Activated B cell treated with CpG ODN at 0.5 μM for 24 hours (primary cell): Measurements from ENCODE around the gene LIPK. TPM values are rescaled to one million over a fixed set of nuclear protein-coding genes. Genes with fewer than 3 reads are reported as not detected.

Experiments used
- ATAC-seq: fragments of 200-7000 bp; cut with Tn5 transposase; one replicate; pipeline ENCODE4 v1.10.0; 2021; ENCODE audit warnings: low read depth, mild to moderate bottlenecking, moderate library complexity
- CTCF ChIA-PET: fragments of 350-600 bp; sonication (Branson Sonifier 250); formaldehyde crosslinking; loops from one replicate; lab custom pipeline; 2021; ENCODE audit warnings: antibody characterized with exemption; lab: Charles Lee
- POLR2A ChIA-PET: fragments of 350-600 bp; sonication (Branson Sonifier 250); formaldehyde crosslinking; loops from one replicate; lab custom pipeline; 2021; ENCODE audit warnings: antibody characterized with exemption; lab: Charles Lee
- DNase-seq: peaks from one replicate; pipeline ENCODE4 v3.0.0; 2022
- H3K27ac Mint-ChIP-seq: one replicate; pipeline ENCODE4 v1.8.0; 2020; ENCODE audit warnings: mixed read lengths
- H3K27me3 Mint-ChIP-seq: one replicate; pipeline ENCODE4 v1.8.0; 2021; ENCODE audit warnings: mixed read lengths
- H3K36me3 Mint-ChIP-seq: one replicate; pipeline ENCODE4 v1.8.0; 2021; ENCODE audit warnings: low read depth, mixed read lengths
- H3K4me1 Mint-ChIP-seq: one replicate; pipeline ENCODE4 v1.8.0; 2021; ENCODE audit warnings: mixed read lengths
- H3K4me3 Mint-ChIP-seq: one replicate; pipeline ENCODE4 v1.8.0; 2020; ENCODE audit warnings: mild to moderate bottlenecking, mixed read lengths
- H3K9me3 Mint-ChIP-seq: one replicate; pipeline ENCODE4 v1.8.0; 2020; ENCODE audit warnings: mixed read lengths
- intact Hi-C: fragments of 100-400 bp; cut with micrococcal nuclease; formaldehyde crosslinking; loops from one replicate; pipeline ENCODE4 v1.15.1; 2024
- total RNA-seq: library from RNA; stranded (reverse); gene quantifications from 2 replicates; pipeline ENCODE4 v1.2.3, GENCODE V29; 2022
- TF ChIP-seq, protein P1 (sequence below): fragments of 200-600 bp; IDR thresholded peaks from one replicate; pipeline ENCODE4 v1.8.0; 2022; ENCODE audit warnings: antibody characterized with exemption, mild to moderate bottlenecking

LIPK gene
- total RNA-seq, 1 donor from 2014 or later, result not detected

GRCh38 chr10:88676283-88677060 is 29.6 kb upstream of the LIPK start:
- no peak overlapping the region for H3K4me3 Mint-ChIP-seq
- ATAC-seq, result no peak
- H3K27ac Mint-ChIP-seq, result no peak overlapping the region
- no peak for DNase-seq
- no peaks in the 10 kb centered on the region for H3K27me3 Mint-ChIP-seq
- POLR2A ChIA-PET, result no interaction called here
- CTCF ChIA-PET, result interaction anchor here (1.2 kb wide), 1 partner anchor 9 kb away, joined by 4 read pairs; no protein-coding TSS in a partner anchor
- H3K9me3 Mint-ChIP-seq, result no peaks in the 10 kb centered on the region
- intact Hi-C loops, result no loop called here
- H3K36me3 Mint-ChIP-seq, result no peaks in the 10 kb centered on the region
- TF ChIP-seq, protein P1, sequence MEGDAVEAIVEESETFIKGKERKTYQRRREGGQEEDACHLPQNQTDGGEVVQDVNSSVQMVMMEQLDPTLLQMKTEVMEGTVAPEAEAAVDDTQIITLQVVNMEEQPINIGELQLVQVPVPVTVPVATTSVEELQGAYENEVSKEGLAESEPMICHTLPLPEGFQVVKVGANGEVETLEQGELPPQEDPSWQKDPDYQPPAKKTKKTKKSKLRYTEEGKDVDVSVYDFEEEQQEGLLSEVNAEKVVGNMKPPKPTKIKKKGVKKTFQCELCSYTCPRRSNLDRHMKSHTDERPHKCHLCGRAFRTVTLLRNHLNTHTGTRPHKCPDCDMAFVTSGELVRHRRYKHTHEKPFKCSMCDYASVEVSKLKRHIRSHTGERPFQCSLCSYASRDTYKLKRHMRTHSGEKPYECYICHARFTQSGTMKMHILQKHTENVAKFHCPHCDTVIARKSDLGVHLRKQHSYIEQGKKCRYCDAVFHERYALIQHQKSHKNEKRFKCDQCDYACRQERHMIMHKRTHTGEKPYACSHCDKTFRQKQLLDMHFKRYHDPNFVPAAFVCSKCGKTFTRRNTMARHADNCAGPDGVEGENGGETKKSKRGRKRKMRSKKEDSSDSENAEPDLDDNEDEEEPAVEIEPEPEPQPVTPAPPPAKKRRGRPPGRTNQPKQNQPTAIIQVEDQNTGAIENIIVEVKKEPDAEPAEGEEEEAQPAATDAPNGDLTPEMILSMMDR, result no peak
- no peaks in the 10 kb centered on the region for H3K4me1 Mint-ChIP-seq

GRCh38 chr10:88680958-88681357 is 25.1 kb upstream of the LIPK start:
- no peaks in the 10 kb centered on the region for H3K36me3 Mint-ChIP-seq
- intact Hi-C loops, result loop anchor here (10.0 kb wide), 1 partner anchor 826 kb away; no protein-coding TSS in a partner anchor
- ATAC-seq, result no peak

GRCh38 chr10:88682491-88682890 is 23.6 kb upstream of the LIPK start:
- Mint-ChIP-seq H3K9me3 (no peaks in the 10 kb centered on the region), H3K27ac (no peak overlapping the region), H3K4me3 (no peak overlapping the region), H3K27me3 (no peaks in the 10 kb centered on the region), H3K36me3 (no peaks in the 10 kb centered on the region), H3K4me1 (no peaks in the 10 kb centered on the region)
- intact Hi-C loops, result loop anchor here (10.0 kb wide), 1 partner anchor 828 kb away; no protein-coding TSS in a partner anchor
- TF ChIP-seq, protein P1, result no peak
- ATAC-seq, result no peak
- ChIA-PET CTCF (interaction anchor here (1.1 kb wide), 1 partner anchor 128 kb away, joined by 5 read pairs; no protein-coding TSS in a partner anchor), POLR2A (no interaction called here)
- no peak for DNase-seq

More at GRCh38 chr10:88680958-88681357, 25.1 kb upstream of the LIPK start:
- DNase-seq, result no peak
- Mint-ChIP-seq H3K27me3 (no peaks in the 10 kb centered on the region), H3K9me3 (no peaks in the 10 kb centered on the region), H3K4me3 (no peak overlapping the region), H3K27ac (no peak overlapping the region), H3K4me1 (no peaks in the 10 kb centered on the region)
- ChIA-PET CTCF (no interaction called here), POLR2A (no interaction called here)
- TF ChIP-seq, protein P1, result no peak

- H3K9me3 Mint-ChIP-seq, result no peaks in the 10 kb centered on the region
- ATAC-seq, result peak; percentile 58
- TF ChIP-seq, protein P1, result peak; percentile 80
- H3K27me3 Mint-ChIP-seq, result peaks cover 10% of the 10 kb centered on the region
- intact Hi-C loops, result loop anchor here (1.0 to 10.0 kb wide), 5 partner anchors 104 to 833 kb away; partner anchors contain the start of gene CH25H
- no peaks in the 10 kb centered on the region for H3K36me3 Mint-ChIP-seq
- H3K27ac Mint-ChIP-seq, result no peak overlapping the region
- no peaks in the 10 kb centered on the region for H3K4me1 Mint-ChIP-seq
- ChIA-PET CTCF (interaction anchor here (1.0 to 1.3 kb wide), 3 partner anchors 18 to 123 kb away, joined by 3 read pairs; no protein-coding TSS in a partner anchor), POLR2A (no interaction called here)
- DNase-seq, result no peak
- no peak overlapping the region for H3K4me3 Mint-ChIP-seq
Observed at GRCh38 chr10:88687853-88688467, 18.1 kb upstream of the LIPK start.

DNA sequence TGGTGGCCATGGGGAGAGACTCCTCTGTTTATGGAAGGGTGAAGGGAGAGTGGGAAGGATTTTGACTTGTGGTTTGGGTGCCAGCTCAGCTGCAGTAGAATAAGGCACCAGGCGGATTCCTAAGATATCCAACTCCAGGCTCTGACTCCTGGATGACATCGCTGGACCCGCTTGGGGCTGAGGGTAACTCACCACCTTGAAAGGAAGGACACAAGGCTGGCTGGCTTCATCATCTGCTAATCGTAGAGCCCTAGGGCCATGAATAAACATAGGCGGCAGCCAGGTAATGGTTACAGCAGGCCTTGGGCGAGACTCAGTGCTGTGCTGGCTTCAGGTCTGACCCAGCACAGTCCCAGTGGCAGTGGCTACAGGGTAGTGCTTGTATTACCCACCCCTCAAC is 16.7 kb upstream of the LIPK start:
- Mint-ChIP-seq H3K9me3 (no peaks in the 10 kb centered on the region), H3K27ac (no peak overlapping the region), H3K4me3 (no peak overlapping the region), H3K36me3 (no peaks in the 10 kb centered on the region), H3K4me1 (no peaks in the 10 kb centered on the region), H3K27me3 (peaks cover 10% of the 10 kb centered on the region)
- DNase-seq, result no peak
- ChIA-PET CTCF (interaction anchor here (1.6 kb wide), 1 partner anchor 10 kb away, joined by 5 read pairs; no protein-coding TSS in a partner anchor), POLR2A (no interaction called here)
- TF ChIP-seq, protein P1, result no peak
- ATAC-seq, result no peak
- intact Hi-C loops, result loop anchor here (5.0 to 10.0 kb wide), 4 partner anchors 103 to 835 kb away; partner anchors contain the start of gene CH25H
